A549 treated with DMSO at 1 μM for 4 hours (cell line): ENCODE data around the gene AMELY. TPM values are rescaled to one million over a fixed set of nuclear protein-coding genes. Genes with fewer than 3 reads are reported as not detected.

Source experiments
- total RNA-seq: library from RNA; stranded (reverse); fragments of 200-300 nt; extraction: Qiagen RNA extraction; gene quantifications from 5 replicates; pipeline ENCODE4 v1.2.3, GENCODE V29; 2022; ENCODE audit warnings: low read depth

The AMELY gene, protein sequence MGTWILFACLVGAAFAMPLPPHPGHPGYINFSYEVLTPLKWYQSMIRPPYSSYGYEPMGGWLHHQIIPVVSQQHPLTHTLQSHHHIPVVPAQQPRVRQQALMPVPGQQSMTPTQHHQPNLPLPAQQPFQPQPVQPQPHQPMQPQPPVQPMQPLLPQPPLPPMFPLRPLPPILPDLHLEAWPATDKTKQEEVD
- total RNA-seq: not detected in 5 replicates

DNA sequence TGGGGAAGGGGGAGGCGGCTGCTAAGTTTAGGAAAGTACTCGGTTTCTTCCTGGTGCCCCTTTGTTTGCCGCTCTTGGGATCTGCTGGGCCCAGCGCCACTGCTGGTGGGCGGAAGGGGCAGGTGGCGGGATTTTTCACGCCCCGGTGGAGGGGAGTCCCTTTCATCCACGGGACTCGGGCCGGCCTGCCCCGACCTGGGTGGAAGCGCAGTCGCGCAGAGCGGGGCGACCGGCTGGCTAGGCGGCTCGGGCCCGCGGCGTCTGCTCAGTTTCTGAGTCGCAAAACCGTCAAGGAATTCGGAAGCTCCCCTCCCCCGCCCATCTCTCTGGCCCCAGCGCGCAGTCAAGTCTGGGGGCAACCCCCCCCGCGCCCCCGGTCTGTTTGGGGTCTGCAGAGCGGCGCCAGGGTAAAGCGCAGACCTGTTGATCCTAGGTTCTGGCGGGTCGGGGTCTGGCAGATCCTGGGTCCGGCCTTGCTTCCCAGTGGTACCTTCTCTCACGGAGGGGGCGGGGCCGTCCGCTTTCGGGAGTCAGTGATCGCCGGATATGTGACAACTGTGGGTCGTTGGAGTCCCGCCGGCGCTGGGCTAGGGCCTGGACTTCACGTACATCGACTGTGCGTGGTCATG lies at the start of gene AMELY:
TSS of gene AMELY (minus strand) at position 500 of the 629 bp plus-strand sequence. CDS start 39,144 bp downstream, outside the sequence.

DNA sequence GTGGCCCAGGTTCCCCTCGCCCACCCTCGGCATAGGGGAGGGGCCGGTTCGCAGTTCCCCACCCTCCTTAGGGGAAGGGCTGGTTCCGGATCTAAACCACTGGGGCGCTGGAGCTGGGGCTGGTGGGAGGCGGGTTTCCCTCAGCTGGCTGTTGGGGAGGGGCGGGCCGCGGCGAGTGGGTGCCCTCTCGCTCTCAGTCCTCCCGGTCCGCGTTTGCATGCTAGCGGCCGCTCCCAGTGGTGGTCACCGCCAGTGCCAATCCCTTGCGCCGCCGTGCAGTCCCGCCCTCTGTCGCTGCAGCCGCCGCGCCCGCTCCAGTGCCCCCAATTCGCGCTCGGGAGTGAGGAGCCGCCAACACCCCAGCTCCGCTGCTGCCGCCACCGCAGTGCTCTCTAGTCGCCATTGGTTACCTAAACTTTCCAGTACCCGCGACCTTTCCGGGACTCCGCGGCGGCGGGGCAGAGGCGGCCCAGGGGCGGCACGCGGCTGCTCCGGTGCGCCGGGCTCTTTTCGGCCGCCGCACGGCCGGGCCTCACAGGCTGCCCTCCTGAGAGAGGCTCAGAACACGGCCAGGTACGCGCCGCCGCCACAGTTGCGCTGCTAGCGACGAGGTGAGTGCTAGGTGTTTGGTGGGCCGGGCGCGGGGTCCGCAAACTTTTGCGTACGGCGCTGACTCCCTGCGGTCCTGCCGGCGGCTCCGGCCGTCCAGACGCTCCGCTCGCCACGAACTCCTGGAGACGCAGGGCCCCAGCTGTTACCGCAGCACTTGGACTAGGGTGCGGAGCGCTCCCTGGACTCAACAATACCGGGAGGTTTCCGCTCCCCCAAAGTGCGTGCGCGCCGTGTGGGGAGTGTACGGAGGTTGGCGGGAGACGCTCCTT lies 940 bp downstream of the AMELY start, which contains the start of gene TBL1Y:
TSS of gene TBL1Y (plus strand) at position 326 of the 881 bp plus-strand sequence. CDS start 114,388 bp downstream, outside the sequence.

Other genes starting within 250 kb of the AMELY start
- not detected in 5 replicates for gene TBL1Y, start 1.1 kb downstream of the AMELY start, total RNA-seq